GM18909 (cell line): ENCODE data around the gene P2RX6.

Source experiments
- ATAC-seq: cut with Tn5 transposase; IDR thresholded peaks from one replicate; pipeline ENCODE4 v1.9.1; 2021; ENCODE audit warnings: mild to moderate bottlenecking; ENCODE audit not compliant: unreplicated experiment, poor library complexity

P2RX6 gene

DNA sequence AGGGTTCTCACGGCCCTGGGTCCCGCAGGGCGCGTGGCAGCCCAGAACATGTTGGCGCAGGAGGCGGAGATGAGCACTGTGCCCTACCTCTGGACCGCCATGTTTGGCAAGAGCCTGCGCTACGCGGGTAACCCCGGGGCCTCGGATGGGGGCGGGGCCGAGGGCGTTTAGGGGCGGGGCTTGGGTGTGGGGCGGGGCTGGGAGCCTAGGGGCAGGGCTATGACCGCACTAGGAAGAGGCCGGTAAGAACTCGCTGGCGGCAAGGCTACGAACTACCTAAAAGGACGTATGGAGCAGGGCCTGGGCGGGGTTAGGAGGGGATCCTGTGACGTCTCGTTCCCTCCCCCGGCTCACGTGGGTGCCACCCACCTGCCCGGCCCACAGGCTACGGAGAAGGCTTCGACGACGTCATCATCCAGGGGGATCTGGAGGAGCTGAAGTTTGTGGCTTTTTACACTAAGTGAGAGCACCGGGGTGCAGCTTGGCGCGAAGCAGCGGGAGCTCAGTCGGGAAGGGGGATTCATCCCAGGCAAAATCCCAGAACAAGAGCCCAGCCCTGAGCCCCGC lies 35.6 kb upstream of the P2RX6 start:
- no peak for ATAC-seq

DNA sequence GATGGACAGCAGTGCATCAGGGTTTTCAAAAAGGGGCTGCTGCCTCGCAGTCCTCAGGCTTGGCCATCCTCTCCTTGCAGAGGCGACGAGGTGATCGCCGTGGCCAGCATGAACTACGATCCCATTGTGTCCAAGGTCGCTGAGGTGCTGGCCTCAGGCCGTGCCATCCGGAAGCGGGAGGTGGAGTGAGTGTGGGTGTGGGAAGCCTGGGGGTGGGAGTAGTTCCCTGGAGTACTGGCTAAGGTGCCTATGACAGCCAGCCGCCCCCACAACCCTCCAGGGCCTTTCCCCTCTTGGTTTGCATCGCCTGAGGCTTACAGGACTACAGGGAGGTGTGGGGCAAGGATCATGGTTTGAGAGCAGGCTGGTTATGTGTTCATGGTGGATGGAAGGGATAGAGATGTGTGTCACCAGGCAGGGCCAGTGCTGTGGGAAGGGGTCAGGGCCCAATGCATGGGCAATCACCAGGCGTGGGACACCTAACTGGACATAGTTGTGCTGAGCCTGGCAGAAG lies 35.0 kb upstream of the P2RX6 start:
- no peak for ATAC-seq

DNA sequence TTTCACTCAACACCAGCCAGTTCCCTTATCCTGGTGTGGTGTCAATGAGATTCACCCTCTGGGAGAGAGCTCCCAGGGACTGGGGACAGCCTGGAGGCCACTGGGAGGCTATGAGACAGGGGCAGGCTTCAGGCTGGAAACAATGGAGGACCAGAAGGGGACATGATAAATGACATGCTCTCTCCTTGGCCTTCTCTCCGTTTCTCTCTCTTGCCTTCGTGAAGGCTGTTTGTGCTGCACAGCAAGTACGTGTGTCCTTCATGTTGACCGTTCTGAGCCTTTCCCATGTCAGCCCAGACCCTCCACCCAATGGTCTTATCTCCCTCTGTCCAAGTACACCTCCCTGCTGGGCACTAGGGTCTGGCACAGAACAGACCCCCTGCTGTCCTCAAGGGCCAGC lies 34.4 kb upstream of the P2RX6 start:
- ATAC-seq: no peak

DNA sequence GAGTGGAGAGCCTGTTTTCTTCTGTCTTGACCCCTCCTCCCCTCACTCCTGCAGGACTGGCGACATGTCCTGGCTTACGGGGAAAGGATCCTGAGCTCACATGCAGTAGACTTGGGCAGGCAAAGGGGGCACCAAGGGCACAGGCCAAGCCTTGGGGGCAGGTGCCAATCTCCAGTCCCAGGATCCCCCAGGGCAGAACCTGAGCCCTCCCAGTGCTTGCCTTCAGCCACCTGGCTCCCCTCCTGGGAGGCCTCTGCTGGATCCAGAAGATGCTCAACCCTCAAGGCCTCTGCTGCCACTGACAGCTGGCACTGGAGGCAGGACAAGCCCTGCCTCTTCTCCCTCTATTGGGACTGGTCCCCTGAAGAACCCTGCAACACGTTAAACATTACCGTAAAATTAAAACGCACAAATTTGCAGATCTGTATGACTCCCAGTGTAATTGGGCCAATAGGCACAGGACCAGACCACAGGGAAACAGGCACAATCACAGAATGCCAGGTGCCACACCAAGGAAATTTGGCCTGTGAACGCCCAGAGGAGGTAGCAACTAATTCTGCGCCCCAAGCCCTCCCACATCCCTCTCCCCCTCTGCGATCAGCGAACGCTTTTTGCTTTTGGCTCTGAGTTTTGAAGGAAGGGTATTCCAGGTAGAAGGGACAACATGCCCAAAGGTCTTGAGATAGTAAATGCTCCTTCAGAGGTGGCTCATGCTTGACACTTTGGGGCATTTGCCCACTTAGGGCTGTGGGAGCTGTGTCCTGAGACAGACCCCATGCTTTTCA lies 33.8 kb upstream of the P2RX6 start:
- no peak for ATAC-seq

DNA sequence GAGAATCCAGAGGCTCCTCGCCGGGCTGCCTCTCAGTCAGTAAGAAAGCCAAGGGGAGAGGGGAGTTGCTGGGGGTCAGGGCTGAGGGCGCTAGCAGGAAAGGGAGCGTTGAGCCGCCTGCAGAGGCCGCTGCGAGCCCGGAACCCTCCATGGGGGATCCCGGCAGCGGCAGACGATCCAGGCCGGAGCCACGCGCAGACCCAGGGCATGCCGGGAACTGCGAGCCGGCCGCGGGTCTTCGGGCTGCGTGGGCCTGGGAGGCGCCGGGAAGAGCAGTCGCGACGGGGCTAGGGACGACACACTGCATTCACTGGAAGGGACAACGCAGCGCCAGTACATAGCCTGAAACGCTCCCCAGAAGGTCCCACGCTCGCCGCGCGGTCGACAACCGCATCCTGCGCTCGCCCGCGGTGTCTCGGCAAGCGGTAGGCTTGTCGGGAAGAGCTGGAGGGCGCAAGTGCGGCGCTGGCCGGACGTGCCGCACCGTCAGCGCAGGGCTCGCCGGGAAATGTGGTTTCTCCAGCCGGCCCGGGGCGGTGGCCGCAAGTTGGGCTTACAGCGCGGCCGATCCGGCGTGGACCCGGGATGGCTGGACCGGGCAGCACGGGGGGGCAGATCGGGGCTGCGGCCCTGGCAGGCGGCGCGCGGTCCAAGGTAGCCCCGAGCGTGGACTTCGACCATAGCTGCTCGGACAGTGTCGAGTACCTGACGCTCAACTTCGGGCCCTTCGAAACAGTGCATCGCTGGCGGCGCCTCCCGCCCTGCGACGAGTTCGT lies 33.0 kb upstream of the P2RX6 start, which contains the start of gene LZTR1:
TSS of gene LZTR1 (plus strand) at position 511 of the 776 bp plus-strand sequence. CDS start at position 586, 75 bp downstream.
- peak; percentile 81 for ATAC-seq

DNA sequence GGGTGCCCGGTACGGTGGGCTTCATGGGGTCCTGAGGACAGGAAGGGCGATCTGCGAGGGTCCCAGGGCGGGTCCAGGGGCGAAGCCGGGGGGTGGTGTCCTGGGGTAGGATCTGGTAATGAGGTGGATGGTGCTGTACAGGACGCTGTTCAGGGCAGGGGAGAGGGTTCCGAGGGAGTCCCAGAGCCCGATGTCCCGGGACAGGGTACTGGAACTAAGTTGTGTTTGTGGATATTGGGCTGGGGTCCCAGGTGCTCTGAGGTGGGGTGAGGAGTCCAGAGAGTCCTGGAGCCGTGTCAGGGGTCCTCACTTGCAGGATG lies 32.4 kb upstream of the P2RX6 start:
- peak; percentile 26 for ATAC-seq

DNA sequence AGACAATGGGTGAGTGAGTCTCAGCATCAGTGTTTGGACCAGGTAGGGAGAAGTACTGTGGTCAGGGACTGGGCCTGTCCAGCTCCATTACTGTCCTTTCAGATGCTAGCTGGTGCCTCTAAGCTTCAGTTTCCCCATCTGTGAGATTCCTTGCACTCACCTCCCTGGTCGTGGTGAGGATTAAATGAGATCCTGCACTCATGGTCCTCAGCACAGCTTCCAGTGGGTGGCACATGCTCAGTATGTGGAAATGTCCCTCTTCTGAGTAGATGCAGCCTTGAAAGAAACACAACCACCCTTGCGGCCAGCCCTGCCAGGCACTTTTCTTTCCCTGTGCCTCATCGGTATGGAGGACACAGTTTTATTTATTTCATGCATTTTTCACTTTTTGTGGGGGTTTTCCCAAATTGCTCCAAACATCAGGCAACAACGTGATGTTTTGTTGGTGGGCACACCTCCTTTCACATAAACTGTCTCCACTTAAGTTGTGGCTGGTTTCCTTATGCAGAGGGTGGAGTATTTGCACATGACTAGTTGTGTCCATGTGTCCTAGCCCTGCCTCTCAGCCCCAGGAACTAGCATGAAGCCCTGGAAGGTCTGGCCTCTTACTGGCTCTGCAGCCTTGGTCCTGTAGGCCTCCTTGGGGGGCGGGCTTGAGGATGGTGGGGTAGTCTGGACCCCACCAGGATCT lies 31.7 kb upstream of the P2RX6 start:
- no peak for ATAC-seq

DNA sequence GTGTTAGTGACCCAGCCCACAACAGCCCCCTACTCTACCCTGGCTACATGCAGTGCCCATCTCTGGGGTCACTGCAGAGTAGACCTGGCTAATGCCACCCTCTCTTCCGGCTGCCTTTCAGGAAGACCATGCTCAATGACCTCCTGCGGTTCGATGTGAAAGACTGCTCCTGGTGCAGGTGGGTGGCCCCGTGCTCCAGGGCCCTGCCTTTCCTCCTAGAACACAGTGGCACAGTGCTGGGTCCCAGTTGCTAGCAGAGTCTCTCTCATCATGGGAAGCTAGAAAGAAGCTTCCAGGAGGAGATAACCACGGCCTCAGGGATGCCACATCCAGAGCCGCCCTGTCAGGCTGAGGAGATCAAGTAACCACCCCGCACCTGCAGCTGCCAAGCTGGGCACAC lies 29.2 kb upstream of the P2RX6 start:
- no peak for ATAC-seq

DNA sequence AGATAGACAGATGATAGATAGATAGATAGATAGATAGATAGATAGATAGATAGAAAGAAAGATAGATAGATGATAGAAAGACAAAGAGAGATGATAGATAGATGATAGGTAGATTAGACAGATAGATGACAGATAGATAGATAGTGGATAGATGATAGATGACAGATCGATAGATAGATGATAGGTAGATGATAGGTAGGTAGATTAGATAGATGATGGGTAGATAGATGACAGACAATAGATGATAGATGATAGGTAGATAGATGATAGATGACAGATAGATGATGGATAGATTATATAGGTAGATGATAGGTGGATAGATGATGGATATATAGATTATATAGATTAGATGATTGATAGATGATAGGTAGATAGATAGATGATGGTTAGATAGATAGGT lies 28.6 kb upstream of the P2RX6 start:
- ATAC-seq: no peak

DNA sequence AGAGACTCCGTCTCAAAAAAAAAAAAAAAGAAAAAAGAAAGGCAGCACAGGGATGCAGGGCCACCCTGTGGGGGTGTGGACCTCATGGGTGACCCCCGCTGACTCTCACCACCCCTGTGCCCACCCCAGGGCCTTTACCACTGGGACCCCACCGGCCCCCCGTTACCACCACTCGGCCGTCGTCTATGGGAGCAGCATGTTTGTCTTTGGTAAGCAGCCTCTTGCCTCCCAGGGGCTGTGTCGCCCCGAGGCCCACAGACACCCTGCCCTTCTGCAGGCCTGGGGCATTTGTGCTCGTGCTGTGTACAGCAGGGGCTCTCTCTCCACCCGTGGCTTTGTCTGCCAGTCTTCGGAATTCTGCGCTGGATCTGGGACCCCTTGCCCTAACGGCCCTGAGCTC lies 27.6 kb upstream of the P2RX6 start:
- no peak for ATAC-seq

DNA sequence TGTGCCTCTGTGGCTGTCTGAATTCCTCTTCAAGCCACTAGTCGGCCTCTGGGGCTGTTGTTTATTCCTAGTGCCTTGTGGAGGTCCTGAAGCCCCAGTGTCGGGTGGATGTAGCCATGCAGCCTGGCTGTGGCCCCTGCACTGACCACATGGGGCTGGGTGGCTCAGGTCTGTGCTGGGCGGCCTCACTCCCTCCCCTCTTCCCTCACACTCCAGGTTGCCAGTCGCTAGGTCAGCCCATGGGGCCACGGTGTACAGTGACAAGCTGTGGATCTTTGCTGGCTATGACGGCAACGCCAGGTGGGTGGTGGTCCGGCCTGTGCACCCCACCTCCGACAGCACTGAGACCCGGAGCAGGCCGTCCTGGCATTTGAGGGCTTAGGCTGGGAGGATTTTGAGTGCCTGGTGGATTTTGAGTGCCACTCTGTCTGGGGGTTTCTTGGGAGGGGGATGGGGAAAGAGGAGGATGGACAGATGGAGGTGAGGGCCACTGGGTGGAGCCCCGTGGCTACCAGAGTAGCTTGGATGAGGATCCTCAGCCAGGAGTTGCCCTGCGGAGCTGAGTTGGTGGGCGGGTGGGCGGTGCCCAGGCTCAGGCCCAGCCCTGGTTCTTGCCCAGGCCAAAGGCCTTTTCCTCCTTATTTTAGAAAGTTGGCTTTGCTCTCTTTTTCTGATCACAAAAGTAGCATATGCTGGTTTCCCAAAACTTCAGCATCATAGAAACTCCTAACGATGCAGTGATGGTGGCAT lies 26.2 kb upstream of the P2RX6 start:
- ATAC-seq: no peak

DNA sequence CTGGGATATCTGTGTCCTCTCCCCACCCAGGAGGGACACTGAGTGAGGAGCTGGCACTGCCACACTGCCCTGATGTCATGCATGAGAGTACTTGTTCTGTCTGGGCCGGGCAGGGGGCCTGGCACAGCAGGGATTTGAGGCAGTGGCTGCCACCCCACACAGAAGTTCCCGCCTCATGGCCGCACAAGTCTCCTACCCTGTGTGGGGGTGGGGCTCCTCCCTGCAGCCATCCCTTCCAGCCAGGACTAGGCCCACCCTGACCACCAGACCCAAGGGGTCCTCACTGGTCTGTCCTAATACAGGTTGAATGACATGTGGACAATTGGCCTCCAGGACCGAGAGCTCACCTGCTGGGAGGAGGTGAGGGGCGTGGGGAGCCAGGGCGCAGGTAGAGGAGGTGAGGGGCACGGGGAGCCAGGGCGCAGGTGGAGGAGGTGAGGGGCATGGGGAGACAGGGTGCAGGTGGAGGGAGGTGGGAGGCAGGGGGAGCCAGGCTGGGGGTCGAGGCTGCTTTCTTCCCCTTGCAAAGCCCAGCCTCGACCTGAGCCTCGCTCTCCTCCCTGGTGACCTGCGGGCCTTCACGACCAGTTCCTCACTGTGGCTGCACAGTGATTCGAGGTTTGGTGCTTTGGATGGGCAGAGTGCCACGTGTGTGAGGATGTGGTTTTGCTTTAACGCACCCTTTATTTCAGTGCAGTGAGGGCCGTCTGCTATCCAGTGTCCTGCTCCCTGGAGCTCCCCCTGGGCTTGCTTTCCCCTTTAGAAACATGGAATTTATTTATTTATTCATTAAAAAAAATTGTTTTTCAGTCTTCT lies 25.4 kb upstream of the P2RX6 start:
- no peak for ATAC-seq

DNA sequence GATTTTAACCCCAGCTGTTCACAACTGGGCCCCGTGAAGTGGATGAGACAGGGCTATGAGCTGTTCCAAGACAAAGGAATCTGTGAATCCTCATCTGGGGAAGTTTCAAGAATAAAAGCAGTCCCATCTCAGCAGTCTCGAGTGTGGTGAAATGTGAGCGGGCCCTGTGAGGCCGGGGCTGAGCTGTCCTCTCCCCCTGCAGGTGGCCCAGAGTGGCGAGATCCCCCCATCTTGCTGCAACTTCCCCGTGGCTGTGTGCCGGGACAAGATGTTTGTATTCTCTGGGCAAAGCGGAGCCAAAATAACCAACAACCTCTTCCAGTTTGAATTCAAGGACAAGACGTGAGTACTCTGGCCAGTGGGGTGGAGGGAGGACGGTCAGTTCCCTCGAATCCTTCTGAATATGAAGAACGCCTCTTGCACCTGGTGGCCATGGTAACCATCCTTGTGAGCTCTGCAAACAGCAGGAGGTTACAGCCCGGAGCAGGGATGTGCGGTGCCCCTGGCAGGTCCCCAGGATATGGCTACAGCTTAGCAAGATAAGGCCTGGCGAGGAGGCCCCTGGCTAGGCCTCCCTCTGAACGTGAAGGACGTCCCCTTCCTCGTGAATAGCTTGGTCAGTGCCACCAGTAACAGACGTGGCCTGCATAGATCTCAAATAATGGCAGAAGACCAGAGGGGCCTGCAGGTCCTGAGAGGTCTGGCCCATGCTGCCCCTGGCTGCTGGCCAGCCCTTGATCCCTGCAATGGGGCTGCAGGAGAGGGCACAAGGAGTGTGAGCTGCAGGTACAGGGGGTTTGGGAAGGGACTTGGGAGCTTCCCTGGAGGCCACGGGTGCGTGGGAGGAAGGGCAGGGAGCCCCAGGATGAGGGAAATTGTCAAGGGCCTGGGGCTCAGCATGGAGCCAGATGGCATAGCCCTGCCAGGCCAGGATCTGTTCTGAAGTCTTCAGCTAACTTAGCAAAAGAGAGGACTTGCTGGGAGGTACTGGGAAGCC lies 24.5 kb upstream of the P2RX6 start:
- no peak for ATAC-seq

DNA sequence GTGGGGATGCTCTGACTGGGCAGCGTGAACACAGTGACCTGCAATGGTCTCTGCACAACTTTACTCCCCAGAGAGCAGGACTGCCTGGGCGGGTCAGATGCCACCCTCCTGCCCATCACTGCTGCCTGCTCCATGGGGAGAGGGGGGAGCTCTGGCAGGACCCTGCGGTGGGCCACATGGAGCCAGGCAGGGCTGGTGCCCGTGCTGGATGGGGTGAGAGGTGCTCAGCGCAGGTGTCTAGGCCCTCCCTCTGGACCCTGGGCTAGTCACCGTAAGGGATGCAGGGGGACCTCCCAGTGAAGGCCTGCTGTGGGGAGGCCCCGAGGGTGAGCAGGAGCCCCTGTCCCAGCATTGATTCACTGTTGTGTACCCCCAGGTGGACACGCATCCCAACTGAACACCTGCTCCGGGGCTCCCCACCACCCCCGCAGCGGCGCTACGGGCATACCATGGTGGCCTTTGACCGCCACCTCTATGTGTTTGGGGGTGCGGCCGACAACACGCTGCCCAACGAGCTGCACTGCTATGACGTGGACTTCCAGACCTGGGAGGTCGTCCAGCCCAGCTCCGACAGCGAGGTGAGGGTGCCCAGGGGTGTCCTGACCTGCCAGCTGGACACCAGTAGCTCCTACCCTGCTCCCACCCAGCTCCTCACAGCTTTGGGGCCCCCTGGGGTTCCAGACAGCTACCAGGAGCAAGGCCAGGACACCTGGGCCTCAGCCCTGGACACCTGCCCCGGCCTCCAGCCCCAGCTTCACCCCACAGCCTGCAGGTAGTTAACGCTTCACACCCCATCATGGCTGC lies 23.5 kb upstream of the P2RX6 start:
- no peak for ATAC-seq

DNA sequence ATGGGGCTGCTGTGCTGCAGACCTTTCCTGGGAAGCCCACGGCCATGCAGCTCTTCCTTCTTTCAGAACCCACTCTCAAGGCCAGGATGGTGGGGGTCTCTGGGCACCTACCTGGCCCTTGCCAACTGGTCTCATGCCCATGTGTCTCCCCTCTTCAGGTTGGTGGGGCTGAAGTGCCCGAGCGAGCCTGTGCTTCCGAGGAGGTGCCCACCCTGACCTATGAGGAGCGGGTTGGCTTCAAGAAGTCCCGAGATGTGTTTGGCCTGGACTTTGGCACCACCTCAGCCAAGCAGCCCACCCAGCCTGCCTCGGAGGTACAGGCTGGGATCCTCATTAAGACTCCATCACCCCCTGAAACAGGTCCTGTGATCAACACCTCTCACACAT lies 22.9 kb upstream of the P2RX6 start:
- ATAC-seq: no peak

DNA sequence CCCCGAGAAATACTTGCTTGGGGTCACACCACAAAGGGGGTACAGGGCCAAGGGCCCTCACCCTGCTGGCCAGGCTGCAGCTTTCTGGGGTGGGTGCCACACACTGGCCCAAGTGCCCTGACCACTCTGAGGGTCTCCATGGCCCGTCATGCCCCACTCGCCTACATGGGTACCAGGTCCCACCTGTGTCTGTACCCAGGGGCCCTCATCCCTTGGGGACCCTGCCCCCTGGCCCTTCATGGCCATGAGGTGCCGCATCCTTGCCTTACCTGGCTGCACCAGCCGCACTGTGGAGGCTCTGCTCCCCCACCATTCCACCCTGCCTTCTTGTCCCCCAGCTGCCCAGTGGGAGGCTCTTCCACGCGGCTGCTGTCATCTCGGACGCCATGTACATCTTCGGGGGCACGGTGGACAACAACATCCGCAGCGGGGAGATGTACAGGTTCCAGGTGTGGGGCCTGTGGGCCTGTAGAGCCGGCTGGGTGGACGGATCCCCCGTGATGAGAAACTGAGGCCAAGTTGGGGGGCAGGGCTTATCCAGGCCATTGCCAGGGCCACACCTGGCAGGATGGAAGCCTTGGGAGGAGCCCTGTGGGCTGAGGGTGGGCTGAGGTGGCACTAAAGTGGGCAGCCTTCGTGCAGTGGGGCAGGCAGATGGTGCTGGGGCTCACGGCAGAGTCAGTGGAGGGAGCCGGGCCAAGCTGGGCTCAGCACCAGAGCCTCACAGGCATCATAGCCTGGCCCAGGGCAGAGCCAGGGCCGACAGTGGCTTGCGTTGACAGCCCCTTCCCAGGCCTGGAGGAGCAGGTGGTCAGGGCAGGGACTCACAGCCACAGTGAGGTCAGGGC lies 22.3 kb upstream of the P2RX6 start:
- no peak for ATAC-seq
